ENCODE measurements around the gene SLC9A3.
"Not testable (repeated sequence)": the region's sequence is repeated elsewhere in the genome, so short reads cannot be mapped to it uniquely, and the experiment has no call there.

The SLC9A3 gene

GRCh38 chr5:489689-490080 lies 34.6 kb downstream of the SLC9A3 start:
- no peak for DNase-seq (ENCODE audit: low read depth)

- no peak for DNase-seq (ENCODE audit: low read depth)
Measured at GRCh38 chr5:488744-489688, 35.2 kb downstream of the SLC9A3 start.

- DNase-seq (ENCODE audit: low read depth), result no peak
Measured at GRCh38 chr5:488241-488640, 36.0 kb downstream of the SLC9A3 start.

- DNase-seq (ENCODE audit: low read depth), result not testable (repeated sequence)
Measured at GRCh38 chr5:486597-486996, 37.7 kb downstream of the SLC9A3 start.

GRCh38 chr5:485946-486491 lies 38.2 kb downstream of the SLC9A3 start:
- no peak for DNase-seq (ENCODE audit: low read depth)

GRCh38 chr5:485113-485945 lies 38.9 kb downstream of the SLC9A3 start:
- no peak for DNase-seq (ENCODE audit: low read depth)

GRCh38 chr5:484556-484955 lies 39.7 kb downstream of the SLC9A3 start:
- no peak for DNase-seq (ENCODE audit: low read depth)

GRCh38 chr5:483434-484140 lies 40.7 kb downstream of the SLC9A3 start:
- no peak for DNase-seq (ENCODE audit: low read depth)

GRCh38 chr5:483011-483410 lies 41.2 kb downstream of the SLC9A3 start:
- DNase-seq (ENCODE audit: low read depth), result no peak

GRCh38 chr5:482506-482905 lies 41.7 kb downstream of the SLC9A3 start:
- no peak for DNase-seq (ENCODE audit: low read depth)

GRCh38 chr5:482021-482420 lies 42.2 kb downstream of the SLC9A3 start:
- DNase-seq (ENCODE audit: low read depth), result no peak

- no peak for DNase-seq (ENCODE audit: low read depth)
Measured at GRCh38 chr5:481347-481746, 42.9 kb downstream of the SLC9A3 start.

- DNase-seq (ENCODE audit: low read depth), result no peak
Measured at GRCh38 chr5:479566-480319, 44.5 kb downstream of the SLC9A3 start.

GRCh38 chr5:478982-479535 lies 45.2 kb downstream of the SLC9A3 start:
- DNase-seq (ENCODE audit: low read depth), result no peak

- no peak for DNase-seq (ENCODE audit: low read depth)
Measured at GRCh38 chr5:478369-478981, 45.8 kb downstream of the SLC9A3 start.

- no peak for DNase-seq (ENCODE audit: low read depth)
Measured at GRCh38 chr5:477871-478270, 46.4 kb downstream of the SLC9A3 start.

- no peak for DNase-seq (ENCODE audit: low read depth)
Measured at GRCh38 chr5:477247-477646, 47.0 kb downstream of the SLC9A3 start.

GRCh38 chr5:476814-477175 lies 47.5 kb downstream of the SLC9A3 start:
- no peak for DNase-seq (ENCODE audit: low read depth)

GRCh38 chr5:476102-476813 lies 48.0 kb downstream of the SLC9A3 start:
- DNase-seq (ENCODE audit: low read depth), result no peak

GRCh38 chr5:475704-476101 lies 48.5 kb downstream of the SLC9A3 start:
- no peak for DNase-seq (ENCODE audit: low read depth)
